ENCODE results near the gene CDH26.

- TF ChIP-seq EZH2phosphoT487 (IDR thresholded peaks at IDR 0.05; ENCODE audit: borderline replicate concordance, low read depth, low read length) (no peak), CTCF (conservative IDR thresholded peaks at IDR 0.05; ENCODE audit: low read length) (no peak)
Observed at GRCh38 chr20:59931511-59932312, 26.5 kb upstream of the CDH26 start.

All from OCI-LY7 (cell line).